Activated CD8-positive, alpha-beta memory T cell treated with anti-CD3 and anti-CD28 coated beads, Interleukin-2, amount 10 ng/mL, durations not matched to agents 7 days and 5 days (primary cell): Measurements from ENCODE around the gene MOB4. TPM values are rescaled to one million over a fixed set of nuclear protein-coding genes. Genes with fewer than 3 reads are reported as not detected.
"Not testable (repeated sequence)": the region's sequence is repeated elsewhere in the genome, so short reads cannot be mapped to it uniquely, and the experiment has no call there.

Experiments used
- ATAC-seq: fragments of 150-1000 bp; cut with Tn5 transposase; one replicate; pipeline ENCODE4 v1.10.0; 2021; ENCODE audit warnings: moderate library complexity
- CTCF ChIA-PET: fragments of 350-600 bp; sonication (Branson Sonifier 250); formaldehyde crosslinking; loops from one replicate; lab custom pipeline; 2021; ENCODE audit warnings: antibody characterized with exemption; lab: Charles Lee
- DNase-seq: peaks from one replicate; pipeline ENCODE4 v3.0.0-alpha.2; 2020
- H3K27ac Mint-ChIP-seq: one replicate; pipeline ENCODE4 v1.8.0; 2021; ENCODE audit warnings: mild to moderate bottlenecking, mixed read lengths
- H3K27me3 Mint-ChIP-seq: one replicate; pipeline ENCODE4 v1.8.0; 2021; ENCODE audit warnings: mixed read lengths
- H3K36me3 Mint-ChIP-seq: one replicate; pipeline ENCODE4 v1.8.0; 2021; ENCODE audit warnings: mild to moderate bottlenecking, mixed read lengths
- H3K4me1 Mint-ChIP-seq: one replicate; pipeline ENCODE4 v1.8.0; 2021; ENCODE audit warnings: mixed read lengths
- H3K4me3 Mint-ChIP-seq: one replicate; pipeline ENCODE4 v1.8.0; 2021; ENCODE audit warnings: mild to moderate bottlenecking, moderate library complexity, mixed read lengths
- H3K9me3 Mint-ChIP-seq: one replicate; pipeline ENCODE4 v1.8.0; 2022; ENCODE audit warnings: low read depth, mixed read lengths
- total RNA-seq, 2 experiments: library from RNA; stranded (reverse); gene quantifications; one replicate each; pipeline ENCODE4 v1.2.3, GENCODE V29; 2021

MOB4 gene
- total RNA-seq, 2 experiments from 2014 or later, result 18.0 to 24.5 TPM

DNA sequence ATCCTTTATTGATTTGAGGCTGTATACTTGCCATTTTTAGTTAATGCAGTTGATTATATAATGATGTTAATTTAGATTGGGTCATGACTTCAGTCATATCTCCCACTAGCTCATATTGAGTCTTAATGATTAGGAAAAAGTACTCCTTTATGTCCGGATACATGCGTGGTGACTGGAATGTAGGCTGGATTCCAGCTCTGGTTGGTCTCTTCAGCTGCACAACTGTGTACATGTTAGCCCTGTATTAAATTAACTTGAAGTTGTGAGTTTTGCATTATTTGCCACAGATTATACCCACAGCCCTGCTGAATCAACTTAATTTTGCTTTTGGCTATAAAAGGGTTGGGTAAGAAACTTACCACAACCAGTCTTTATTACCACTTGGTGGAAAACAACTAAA, 22.5 kb downstream of the MOB4 start:
- Mint-ChIP-seq H3K27me3 (no peaks in the 10 kb centered on the region), H3K4me3 (no peak overlapping the region), H3K4me1 (peaks cover 25% of the 10 kb centered on the region), H3K36me3 (peaks cover 62% of the 10 kb centered on the region), H3K9me3 (no peaks in the 10 kb centered on the region), H3K27ac (no peak overlapping the region)
- CTCF ChIA-PET, result no interaction called here
- no peak for ATAC-seq
- no peak for DNase-seq

DNA sequence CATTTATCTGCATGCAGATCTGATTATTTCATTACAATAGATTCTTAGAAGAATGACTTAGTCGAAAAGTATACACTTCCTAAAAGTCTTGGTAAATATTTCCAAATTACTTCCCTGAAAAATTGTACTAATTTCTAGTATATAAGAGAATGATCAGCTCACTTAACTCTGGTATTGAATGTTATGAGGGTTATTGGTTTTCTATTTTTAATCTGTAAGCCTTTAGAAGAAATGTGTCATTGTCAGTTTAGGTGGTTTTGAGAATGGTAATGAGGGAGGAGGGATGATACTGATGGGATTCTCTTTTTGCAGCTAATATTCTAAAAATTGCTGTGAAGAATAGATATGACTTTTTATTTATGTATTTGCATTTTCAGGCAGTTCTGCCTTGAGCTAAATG, 23.9 kb downstream of the MOB4 start:
- H3K4me3 Mint-ChIP-seq, result no peak overlapping the region
- ATAC-seq, result no peak
- no peak overlapping the region for H3K27ac Mint-ChIP-seq
- no peak for DNase-seq
- H3K4me1 Mint-ChIP-seq, result peaks cover 15% of the 10 kb centered on the region
- no peaks in the 10 kb centered on the region for H3K9me3 Mint-ChIP-seq
- no peaks in the 10 kb centered on the region for H3K27me3 Mint-ChIP-seq
- peaks cover 57% of the 10 kb centered on the region for H3K36me3 Mint-ChIP-seq
- CTCF ChIA-PET, result no interaction called here

- H3K4me1 Mint-ChIP-seq, result peaks cover 11% of the 10 kb centered on the region
- H3K36me3 Mint-ChIP-seq, result peaks cover 53% of the 10 kb centered on the region
- no peak for ATAC-seq
- H3K4me3 Mint-ChIP-seq, result no peak overlapping the region
- H3K9me3 Mint-ChIP-seq, result no peaks in the 10 kb centered on the region
- CTCF ChIA-PET, result no interaction called here
- DNase-seq, result no peak
- H3K27me3 Mint-ChIP-seq, result no peaks in the 10 kb centered on the region
- H3K27ac Mint-ChIP-seq, result no peak overlapping the region
These were observed 27.3 kb downstream of the MOB4 start for GRCh38 chr2:197543206-197543605.

DNA sequence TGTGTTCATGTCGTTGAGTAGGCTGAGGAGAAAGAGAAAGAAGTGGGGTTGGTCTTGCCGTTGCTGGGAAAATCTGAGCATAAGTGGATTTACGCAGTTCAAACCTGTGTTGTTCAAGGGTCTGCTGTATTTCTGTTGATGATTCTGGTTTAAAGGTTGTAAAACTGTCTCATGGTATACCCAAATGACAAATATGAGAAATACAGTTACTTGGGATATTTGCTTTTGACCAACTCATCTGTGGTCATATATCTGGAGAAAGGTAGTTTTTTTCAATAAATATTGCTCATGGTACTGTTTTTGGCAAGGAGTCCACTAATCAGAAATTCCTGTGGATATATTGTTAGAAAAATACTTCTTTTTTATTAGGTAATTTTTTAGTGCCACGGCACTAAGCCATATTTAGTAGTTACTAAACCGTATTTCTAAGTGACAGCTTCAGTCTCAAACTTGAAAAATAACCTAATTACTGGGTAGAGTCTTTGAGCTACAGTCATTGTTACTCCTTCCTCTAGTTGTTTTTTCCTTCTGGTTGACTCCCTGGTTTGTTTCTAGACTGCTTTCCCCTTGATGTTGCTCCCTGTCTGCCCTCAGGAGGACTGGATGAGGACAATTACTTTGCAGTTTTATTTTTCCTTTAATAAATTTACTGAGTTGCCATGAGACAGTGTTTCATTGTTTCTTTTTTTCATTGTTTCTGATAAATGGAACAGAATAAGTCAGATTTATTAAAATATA, 31.5 kb downstream of the MOB4 start:
- ATAC-seq (no peak), DNase-seq (no peak)
- Mint-ChIP-seq H3K4me1 (no peaks in the 10 kb centered on the region), H3K27ac (no peak overlapping the region), H3K36me3 (peaks cover 48% of the 10 kb centered on the region), H3K27me3 (no peaks in the 10 kb centered on the region), H3K9me3 (no peaks in the 10 kb centered on the region), H3K4me3 (no peak overlapping the region)
- CTCF ChIA-PET, result no interaction called here

DNA sequence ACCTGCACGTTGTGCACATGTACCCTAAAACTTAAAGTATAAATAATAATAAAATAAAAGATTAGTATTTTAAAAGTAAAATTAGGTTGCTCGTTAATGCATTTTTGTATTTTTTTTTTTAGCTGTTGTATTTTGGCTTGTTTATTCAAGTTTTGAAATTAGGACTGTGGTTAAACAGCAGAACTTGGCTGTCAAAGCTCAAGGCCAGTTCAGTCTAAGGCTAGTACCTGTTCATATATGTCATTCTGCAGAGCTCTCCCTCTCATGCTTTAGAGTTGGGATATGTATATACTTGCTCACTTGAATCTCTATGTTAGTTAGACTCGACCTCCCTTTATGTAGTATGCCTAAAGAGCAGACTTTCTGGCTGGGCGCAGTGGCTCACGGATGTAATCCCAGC, 32.7 kb downstream of the MOB4 start:
- H3K9me3 Mint-ChIP-seq, result no peaks in the 10 kb centered on the region
- no peaks in the 10 kb centered on the region for H3K27me3 Mint-ChIP-seq
- CTCF ChIA-PET, result interaction anchor here (1.2 kb wide), 1 partner anchor 749 kb away, joined by 3 read pairs; no protein-coding TSS in a partner anchor
- no peaks in the 10 kb centered on the region for H3K4me1 Mint-ChIP-seq
- no peak for ATAC-seq
- DNase-seq, result no peak
- H3K36me3 Mint-ChIP-seq, result peaks cover 49% of the 10 kb centered on the region
- H3K27ac Mint-ChIP-seq, result no peak overlapping the region
- H3K4me3 Mint-ChIP-seq, result no peak overlapping the region

DNA sequence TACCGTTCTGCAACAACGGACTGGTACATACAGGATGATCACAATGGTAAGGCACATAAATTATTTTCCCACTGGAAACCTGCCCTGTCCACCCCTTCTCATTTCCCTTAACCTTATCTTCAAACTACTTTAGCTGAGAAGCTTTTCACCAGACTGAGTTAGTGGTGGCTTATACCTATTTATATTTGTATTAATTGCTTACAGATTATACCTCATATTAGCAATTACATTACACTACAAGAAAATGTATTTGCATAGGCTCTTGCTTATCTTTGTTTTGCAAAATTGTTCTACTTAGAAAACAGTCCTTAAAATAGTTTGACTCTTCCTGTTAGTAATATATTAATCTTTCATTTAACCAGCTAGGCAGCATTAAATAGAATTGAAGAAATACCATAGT, 35.4 kb downstream of the MOB4 start:
- H3K9me3 Mint-ChIP-seq, H3K4me3 Mint-ChIP-seq, DNase-seq, H3K27ac Mint-ChIP-seq, ATAC-seq, H3K27me3 Mint-ChIP-seq, CTCF ChIA-PET, H3K4me1 Mint-ChIP-seq: not testable (repeated sequence)
- H3K36me3 Mint-ChIP-seq, result peaks cover 42% of the 10 kb centered on the region

GRCh38 chr2:197555467-197555866, 39.6 kb downstream of the MOB4 start:
- ATAC-seq (no peak), DNase-seq (no peak)
- Mint-ChIP-seq H3K27me3 (no peaks in the 10 kb centered on the region), H3K9me3 (no peaks in the 10 kb centered on the region), H3K36me3 (peaks cover 37% of the 10 kb centered on the region), H3K4me3 (no peak overlapping the region), H3K27ac (no peak overlapping the region), H3K4me1 (no peaks in the 10 kb centered on the region)
- CTCF ChIA-PET, result no interaction called here

GRCh38 chr2:197556456-197556855, 40.6 kb downstream of the MOB4 start:
- Mint-ChIP-seq H3K27ac (no peak overlapping the region), H3K9me3 (no peaks in the 10 kb centered on the region), H3K4me1 (no peaks in the 10 kb centered on the region), H3K27me3 (no peaks in the 10 kb centered on the region), H3K4me3 (no peak overlapping the region), H3K36me3 (peaks cover 42% of the 10 kb centered on the region)
- DNase-seq (no peak), ATAC-seq (no peak)
- CTCF ChIA-PET, result no interaction called here

DNA sequence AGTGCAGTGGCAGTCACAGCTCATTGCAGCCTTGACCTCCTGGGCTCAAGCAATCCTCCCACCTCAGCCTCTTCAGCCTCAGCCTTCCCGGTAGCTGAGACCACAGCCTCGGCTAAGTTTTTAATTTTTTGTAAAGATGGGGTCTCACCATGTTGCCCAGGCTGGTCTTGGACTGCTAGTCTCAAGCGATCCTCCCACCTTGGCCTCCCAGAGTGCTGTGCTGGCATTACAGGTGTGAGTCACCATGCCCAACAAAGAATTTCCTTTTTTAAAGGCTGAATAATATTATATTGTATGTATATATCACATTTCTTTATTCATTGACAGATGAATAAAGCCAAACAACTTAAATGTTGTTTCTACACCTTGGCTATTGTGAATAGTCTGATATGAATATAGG, 42.5 kb downstream of the MOB4 start:
- CTCF ChIA-PET, result no interaction called here
- no peaks in the 10 kb centered on the region for H3K27me3 Mint-ChIP-seq
- ATAC-seq, result no peak
- no peak overlapping the region for H3K27ac Mint-ChIP-seq
- peaks cover 41% of the 10 kb centered on the region for H3K36me3 Mint-ChIP-seq
- no peaks in the 10 kb centered on the region for H3K4me1 Mint-ChIP-seq
- H3K9me3 Mint-ChIP-seq, result no peaks in the 10 kb centered on the region
- H3K4me3 Mint-ChIP-seq, result no peak overlapping the region
- no peak for DNase-seq

- no peaks in the 10 kb centered on the region for H3K4me1 Mint-ChIP-seq
- H3K9me3 Mint-ChIP-seq, result no peaks in the 10 kb centered on the region
- CTCF ChIA-PET, result no interaction called here
- H3K27me3 Mint-ChIP-seq, result no peaks in the 10 kb centered on the region
- peaks cover 48% of the 10 kb centered on the region for H3K36me3 Mint-ChIP-seq
- no peak overlapping the region for H3K4me3 Mint-ChIP-seq
- ATAC-seq (no peak), DNase-seq (no peak)
- H3K27ac Mint-ChIP-seq, result no peak overlapping the region
These were observed 43.8 kb downstream of the MOB4 start for GRCh38 chr2:197559681-197560080.

DNA sequence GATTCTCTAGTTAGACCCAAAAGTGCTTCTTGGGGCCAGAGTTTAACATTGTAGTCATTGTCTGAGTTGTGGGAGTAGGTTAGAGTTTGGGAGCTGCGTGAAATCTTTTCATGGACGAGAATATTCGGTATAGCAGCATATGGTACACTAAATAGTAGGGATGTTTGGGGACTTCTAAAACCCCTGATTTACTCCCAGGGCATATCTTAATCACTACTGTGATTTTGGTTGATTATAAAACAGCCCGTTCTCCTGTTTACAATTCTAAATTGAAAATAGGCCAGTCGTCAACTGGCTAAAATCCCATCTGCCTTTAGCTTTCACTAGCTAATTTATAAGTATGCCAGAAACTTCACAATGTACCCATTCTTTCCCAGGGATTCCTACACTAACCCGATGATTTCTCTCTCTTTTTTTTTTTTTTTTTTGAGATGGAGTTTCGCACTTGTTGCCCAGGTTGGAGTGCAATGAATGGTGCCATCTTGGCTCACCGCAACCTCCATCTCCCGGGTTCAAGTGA, 44.3 kb downstream of the MOB4 start:
- H3K27me3 Mint-ChIP-seq, result no peaks in the 10 kb centered on the region
- H3K27ac Mint-ChIP-seq, result no peak overlapping the region
- no peak for ATAC-seq
- H3K36me3 Mint-ChIP-seq, result peaks cover 48% of the 10 kb centered on the region
- no peaks in the 10 kb centered on the region for H3K4me1 Mint-ChIP-seq
- no peak for DNase-seq
- CTCF ChIA-PET, result no interaction called here
- H3K4me3 Mint-ChIP-seq, result no peak overlapping the region
- H3K9me3 Mint-ChIP-seq, result no peaks in the 10 kb centered on the region

DNA sequence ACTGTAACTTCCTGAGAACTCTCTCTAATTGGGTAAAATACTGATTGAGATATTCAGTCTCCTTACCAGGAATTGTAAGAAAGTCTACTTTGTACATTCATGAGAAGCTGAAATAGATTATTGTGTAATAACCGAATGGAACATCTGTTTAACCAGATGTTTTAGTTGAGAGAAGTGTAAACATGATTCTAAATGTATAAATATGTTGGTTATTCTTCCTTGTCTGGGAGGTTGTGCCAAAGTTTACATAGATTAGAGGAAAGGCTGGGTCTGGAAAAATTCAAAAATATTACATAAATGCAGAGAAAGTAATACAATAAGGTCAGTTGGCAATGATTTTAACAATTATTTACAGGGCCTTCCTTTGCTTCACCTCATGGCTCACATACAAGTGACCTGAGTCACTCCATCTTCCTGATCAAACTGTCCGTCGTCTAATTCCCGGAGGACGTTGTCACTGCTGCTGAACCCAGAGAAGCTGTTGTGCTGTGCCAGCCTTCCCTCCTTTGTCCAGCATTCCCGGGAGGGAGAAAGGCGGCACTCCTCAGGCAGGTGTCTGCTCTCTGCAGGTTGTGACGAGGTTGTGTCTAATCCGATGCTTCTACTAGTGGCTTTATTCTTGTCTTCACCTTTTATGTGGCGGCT, 55.9 kb downstream of the MOB4 start:
- H3K27ac Mint-ChIP-seq, result no peak overlapping the region
- ATAC-seq (no peak), DNase-seq (no peak)
- peaks cover 7% of the 10 kb centered on the region for H3K9me3 Mint-ChIP-seq
- CTCF ChIA-PET, result no interaction called here
- no peaks in the 10 kb centered on the region for H3K4me1 Mint-ChIP-seq
- H3K27me3 Mint-ChIP-seq, result no peaks in the 10 kb centered on the region
- H3K36me3 Mint-ChIP-seq, result peaks cover 45% of the 10 kb centered on the region
- H3K4me3 Mint-ChIP-seq, result no peak overlapping the region

DNA sequence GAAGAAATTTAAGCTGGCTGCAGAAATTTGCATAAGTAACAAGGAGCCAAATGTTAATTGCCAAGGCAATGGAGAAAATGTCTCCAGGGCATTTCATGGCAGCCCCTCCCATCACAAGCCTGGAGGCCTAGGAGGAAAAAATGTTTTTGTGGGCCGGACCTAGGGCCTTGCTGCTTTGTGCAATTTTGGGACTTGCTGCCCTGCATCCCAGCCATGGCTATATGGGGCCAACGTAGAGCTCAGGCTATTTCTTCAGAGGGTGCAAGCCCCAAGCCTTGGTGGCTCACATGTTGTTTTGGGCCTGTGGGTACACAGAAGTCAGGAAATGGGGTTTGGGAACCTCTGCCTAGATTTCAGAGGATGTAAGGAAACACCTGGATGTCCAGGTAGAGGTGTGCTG, 57.7 kb downstream of the MOB4 start:
- no peak for DNase-seq
- CTCF ChIA-PET, result no interaction called here
- no peak for ATAC-seq
- Mint-ChIP-seq H3K27ac (no peak overlapping the region), H3K36me3 (peaks cover 36% of the 10 kb centered on the region), H3K4me1 (no peaks in the 10 kb centered on the region), H3K4me3 (no peak overlapping the region), H3K9me3 (peaks cover 7% of the 10 kb centered on the region), H3K27me3 (no peaks in the 10 kb centered on the region)

DNA sequence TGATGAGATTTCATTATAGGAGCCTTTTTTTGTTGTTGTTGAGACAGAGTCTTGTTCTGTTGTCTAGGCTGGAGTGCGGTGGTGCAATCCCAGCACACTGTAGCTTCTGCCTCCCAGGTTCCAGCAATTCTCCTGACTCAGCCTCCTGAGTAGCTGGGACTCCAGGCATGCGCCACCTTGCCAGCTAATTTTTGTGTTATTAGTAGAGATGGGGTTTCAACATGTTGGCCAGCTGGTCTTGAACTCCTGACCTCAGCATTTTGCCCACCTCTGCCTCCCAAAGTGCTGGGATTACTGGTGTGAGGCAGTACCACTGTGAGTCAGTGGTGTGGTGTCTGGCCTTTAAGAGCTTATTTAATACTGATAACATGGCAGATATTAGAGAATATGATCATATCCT, 60.1 kb downstream of the MOB4 start:
- Mint-ChIP-seq H3K4me3 (no peak overlapping the region), H3K9me3 (peaks cover 7% of the 10 kb centered on the region), H3K36me3 (peaks cover 31% of the 10 kb centered on the region), H3K27me3 (no peaks in the 10 kb centered on the region), H3K27ac (no peak overlapping the region), H3K4me1 (no peaks in the 10 kb centered on the region)
- DNase-seq (no peak), ATAC-seq (no peak)
- CTCF ChIA-PET, result interaction anchor here (0.6 kb wide), 1 partner anchor 56 kb away, joined by 3 read pairs; no protein-coding TSS in a partner anchor
